Iris pigment epithelial cell (primary cell): ENCODE results near the gene PPP2CA.
A peak's percentile ranks its signal among the peaks of the same experiment; 100 is the strongest.
"Not testable (repeated sequence)": the region's sequence is repeated elsewhere in the genome, so short reads cannot be mapped to it uniquely, and the experiment has no call there.

Experiments used
- DNase-seq: peaks from one replicate; pipeline ENCODE4 v3.0.0-alpha.2; 2011; ENCODE audit warnings: low read depth

PPP2CA gene

DNA sequence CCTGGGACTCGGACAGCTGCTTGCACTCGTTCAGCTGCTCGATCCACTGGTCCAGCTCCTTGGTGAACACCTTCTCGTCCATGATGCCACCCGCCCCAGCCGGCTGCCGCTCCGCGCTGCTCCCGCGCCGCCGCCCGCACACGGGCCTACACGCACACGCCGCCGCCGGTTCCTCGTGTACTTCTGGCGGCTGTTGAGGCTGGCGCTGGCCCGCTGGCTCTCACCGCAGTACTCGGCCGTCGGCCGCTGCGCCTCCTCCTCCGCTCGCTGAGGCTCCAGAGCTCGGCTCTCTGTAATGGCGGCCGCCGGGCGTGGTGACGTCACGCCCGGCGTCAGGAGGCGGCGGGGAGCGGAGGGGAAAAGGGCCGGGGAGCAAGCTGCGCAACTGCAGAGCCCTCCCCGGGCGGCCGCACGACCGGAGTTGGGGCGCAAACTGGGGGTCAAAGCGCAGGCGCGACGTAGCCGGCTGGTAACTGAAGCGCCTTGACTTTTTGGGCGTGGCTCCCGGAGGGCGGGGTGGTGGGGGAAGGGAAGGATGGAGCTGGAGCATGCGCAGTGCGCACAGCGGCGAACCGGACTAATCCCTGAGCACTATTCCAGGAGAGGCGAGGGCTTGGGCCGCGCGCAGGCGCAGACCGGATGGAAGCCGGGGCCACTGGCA, at the start of gene PPP2CA:
TSS of gene PPP2CA (minus strand) at position 294 of the 661 bp plus-strand sequence. CDS start at position 82, 212 bp downstream.
- DNase-seq = peak; percentile 99

DNA sequence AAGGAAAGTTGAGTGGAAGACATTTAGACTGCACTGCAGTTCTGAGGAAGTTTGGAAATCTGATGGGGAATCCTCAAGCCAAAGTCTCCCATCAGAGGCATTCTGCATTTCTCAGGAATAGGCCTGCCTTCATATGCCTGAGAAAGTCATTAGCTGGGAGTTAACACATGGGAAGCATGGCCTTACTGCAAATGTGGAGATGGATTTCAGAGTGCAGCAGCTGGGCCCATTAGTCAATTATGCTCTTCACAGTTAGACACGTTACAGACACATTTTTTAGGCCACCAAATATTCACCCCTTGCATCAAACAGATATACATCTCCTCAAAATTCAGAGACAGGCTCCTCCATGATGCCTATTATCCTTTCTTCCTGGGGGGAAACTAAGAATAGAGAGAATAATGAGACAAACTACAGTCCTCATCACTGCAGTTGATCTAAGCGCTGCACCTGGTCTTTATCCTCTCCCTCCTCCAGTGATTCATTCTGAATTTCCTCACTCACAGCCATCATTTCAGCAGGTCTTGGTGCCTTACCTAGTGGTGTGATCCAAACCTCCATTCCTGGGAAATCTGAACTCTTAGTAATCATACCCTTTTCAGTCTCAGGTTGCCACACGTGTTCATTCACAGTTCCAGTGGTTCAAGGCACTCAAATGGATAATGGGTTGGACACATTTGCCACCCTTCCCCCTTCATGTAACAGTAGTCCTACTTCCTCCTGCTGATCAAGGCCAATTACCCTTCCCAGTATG, 47.9 kb upstream of the PPP2CA start:
- DNase-seq = no peak

DNA sequence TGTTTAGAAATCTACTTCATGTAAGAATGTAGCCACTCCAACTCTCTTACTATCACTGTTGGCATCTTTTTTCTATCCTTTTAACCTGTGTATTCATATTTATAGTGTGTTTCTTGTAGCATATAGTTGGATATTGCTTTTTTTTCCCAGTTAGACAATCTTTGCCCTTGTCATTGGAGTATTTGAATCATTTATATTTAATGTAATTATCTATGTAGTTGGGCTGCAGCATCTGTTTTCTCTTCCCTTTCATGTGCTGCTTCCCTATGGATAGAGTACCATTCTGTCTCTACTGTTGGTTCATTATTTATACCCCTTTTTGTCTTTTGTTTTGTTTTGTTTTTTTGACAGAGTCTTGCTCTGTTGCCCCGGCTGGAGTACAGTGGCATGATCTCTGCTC, 45.2 kb upstream of the PPP2CA start:
- DNase-seq = no peak

DNA sequence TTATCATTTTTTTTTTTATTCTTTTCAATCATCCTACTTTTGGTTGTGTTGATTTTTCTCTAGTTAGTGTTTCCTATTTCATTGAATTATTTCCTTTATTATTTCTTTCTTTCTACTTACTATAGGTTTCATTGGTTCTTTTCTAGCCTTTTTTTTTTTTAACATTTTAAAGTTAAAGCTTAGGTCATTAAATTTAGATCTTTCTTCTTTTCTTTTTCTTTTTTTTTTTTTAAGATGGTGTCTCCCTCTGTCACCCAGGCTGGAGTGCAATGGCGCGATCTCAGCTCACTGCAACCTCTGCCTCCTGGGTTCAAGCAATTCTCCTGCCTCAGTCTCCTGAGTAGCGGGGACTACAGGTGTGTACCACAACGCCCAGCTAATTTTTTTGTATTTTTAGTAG, 43.0 kb upstream of the PPP2CA start:
- no peak for DNase-seq

DNA sequence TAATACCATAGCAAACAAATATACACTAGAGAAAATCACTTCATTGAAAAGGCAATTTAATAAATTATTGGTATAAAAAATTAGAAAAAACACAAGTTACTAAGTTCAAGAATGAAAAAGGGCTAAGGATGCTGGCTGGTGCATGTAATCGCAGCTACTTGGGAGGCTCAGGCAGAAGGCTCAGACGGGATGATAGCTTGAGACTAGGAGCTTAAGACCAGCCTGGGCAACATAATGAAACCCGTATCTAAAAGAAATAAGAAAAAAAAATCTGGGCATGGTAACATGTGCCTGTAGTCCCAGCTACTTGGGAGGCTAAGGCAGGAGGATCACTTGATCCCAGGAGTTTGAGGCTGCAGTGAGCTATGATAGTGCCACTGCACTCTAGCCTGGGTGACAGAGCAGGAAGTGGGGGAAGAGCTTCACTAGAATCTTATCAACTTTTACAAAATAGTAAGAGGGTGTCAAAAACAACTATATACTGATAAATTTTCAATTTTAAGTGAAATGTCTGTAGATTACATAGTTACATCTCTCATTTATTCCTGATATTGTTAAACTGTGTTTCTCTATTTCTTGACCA, 42.2 kb upstream of the PPP2CA start:
- DNase-seq = no peak

DNA sequence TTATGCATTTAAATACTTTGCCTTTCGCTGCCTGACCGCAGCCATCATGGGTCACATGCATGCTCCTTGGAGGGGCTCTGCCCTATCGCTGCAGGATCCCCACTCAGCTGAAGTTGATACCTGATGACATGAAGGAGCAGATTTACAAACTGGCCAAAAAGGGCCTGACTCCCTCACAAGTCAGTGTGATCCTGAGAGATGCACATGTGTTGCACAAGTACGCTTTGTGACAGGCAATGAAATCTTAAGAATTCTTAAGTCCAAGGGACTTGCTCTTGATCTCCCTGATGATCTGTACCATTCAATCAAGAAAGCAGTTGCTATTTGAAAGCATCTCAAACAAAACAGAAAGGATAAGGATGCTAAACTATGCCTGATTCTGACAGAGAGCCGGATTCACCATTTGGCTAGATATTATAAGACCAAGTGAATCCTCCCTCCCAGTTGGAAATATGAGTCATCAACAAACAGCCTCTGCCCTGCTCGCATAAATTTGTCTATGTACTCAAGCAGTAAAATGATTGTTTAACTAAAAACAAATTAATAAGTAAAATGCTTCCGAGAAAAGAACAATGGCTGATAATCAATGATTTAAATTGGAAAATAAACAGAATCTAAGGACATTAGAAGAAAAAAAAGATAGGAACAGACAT, 41.6 kb upstream of the PPP2CA start:
- DNase-seq = peak; percentile 57

DNA sequence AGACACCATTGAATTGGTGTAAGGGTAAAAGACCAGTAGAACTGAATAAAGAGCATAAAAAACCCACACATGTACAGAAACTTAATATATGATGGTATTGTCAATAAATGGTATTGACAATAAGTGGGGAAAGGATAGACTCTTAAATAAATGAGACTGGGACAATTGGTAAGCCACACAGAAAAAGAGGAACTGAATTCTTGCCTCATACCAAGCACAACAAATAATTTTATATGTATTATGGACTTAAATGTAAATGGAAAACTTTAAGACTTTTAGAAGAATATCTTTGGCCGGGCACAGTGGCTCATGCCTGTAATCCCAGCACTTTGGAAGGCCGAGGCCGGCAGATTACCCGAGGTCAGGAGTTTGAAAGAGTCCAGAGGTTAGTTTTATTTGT, 37.9 kb upstream of the PPP2CA start:
- no peak for DNase-seq

DNA sequence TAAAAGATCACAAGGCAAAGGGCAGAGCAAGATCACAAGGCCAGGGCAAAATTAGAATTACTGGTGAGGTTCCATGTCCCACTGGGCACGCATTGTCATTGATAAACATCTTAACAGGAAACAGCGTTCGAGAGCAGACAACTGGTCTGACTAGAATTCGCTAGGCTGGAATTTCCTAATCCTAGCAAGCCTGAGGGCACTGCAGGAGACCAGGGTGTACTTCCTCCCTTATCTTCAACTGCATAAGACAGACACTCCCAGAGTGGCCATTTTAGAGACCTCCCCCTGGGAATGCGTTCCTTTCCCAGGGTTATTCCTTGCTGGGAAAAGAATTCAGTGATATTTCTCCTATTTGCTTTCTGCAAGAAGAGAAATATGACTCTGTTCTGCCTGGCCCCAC, 36.8 kb upstream of the PPP2CA start:
- DNase-seq = not testable (repeated sequence)

DNA sequence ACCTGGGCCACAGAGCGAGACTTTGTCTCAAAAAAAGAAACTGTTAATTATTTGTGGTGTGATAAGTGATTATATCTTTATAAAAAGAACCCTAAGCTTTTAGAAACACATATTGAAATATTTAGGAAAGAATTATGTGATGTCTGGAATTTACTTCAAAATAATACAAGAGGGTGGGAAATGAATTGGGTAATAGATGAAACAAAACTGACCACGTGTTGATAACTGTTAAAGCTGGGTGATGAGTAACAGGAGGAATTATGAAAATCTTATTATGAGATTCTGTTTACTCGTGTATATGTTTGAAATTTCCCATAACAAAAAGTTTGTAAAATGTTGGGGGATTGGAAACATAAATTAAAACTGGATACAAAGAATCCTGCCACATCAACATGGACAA, 33.0 kb upstream of the PPP2CA start:
- DNase-seq = no peak

DNA sequence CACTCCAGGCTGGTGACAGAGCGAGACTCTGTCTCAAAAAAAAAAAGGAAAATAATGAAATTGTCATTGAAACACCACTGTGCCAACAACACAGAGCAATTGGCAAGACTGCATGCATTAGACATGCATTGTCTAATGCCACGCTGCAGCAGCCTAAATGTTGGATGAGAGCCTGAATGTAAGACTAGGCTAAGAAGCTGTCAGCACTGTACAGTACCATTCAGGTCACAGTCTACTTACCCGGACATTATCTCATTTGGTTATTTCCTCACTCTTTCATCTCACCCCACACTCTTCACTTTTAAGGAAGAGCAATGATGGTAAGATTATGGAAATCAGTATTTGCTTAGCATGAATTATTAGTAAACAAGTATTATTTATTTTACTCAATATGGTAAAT, 31.3 kb upstream of the PPP2CA start:
- no peak for DNase-seq

DNA sequence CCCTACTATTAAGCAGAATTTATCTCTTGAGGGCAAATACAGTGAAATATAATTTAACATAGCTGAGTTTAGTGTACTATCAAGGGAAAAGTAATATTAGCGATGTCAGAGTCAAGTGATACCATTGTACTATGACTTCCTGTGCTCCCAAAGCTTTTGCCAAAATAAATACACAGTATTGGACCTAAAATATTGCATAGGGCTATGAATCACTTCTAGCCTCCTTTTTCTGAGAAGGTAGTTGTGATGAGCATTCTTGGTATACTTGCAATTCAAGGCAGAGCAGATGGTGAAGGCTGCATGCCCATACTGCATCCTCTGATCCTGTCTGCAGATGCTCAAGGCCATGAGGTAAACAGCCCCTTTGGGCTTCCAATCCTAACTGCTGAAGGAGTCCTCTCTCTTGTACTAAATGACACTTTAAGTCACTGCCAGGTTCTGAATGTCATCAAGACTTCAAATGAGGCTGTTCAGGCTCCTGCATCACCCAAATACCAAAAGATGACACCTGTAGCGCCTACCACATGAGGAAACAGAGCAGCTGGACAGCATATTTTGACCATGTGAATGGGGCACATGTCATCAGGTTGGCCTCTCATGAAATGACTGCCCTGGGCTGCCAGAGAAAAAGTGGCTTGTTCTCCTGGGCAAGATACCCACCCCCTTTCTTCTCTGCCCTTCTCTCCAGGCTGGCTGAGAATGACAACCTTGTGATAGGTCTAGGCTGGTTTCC, 29.7 kb upstream of the PPP2CA start:
- peak; percentile 65 for DNase-seq

DNA sequence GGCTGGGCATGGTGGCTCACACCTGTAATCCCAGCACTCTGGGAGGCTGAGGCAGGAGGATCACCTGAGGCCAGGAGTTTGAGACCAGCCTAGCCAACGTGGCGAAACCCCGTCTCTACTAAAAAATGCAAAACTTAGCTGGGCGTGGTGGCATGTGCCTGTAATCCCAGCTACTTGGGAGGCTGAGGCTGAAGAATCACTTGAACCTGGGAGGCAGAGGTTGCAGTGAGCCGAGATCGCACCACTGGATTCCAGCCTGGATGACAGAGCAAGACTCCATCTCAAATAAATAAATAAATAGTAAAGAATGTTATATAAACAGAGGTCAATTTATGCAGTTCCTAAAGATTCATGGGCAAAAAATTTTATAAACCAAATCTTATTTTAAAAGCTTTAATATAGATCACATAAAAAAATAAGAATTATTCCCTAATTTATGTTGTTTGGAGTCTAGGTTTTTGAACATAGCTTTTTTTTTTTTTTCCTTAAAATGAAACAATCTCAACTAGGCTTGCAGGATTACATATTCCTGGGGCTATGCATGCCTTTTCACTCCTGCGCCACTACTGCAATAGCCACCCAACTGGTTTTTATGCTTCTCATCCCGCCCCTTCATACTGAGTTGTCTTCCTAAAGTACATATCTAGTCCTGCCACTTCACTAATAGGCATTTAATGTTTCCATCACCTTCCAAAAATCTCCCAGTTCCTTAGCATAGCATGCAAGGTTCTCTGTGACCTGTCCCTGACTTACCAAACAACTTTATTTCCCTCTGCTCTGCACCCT, 27.7 kb upstream of the PPP2CA start:
- not testable (repeated sequence) for DNase-seq

DNA sequence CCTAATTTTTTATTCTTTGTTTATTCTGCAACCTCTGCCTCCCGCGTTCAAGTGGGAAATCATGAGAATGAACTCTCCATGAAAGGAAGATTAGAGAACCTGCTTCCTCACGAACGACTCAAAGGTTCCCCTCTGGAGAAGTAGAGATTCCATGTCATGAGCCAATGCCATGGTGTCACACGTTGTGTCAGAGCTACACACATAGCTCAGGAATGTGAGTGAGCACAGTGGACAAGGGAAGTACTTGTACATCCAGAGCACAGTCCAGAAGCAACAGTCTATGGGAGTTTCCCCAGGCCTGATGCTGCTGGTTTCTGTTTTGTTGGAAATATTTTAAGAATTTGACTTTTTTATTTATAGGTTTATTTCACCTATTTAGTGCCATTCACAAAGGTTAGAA, 26.8 kb upstream of the PPP2CA start:
- DNase-seq = peak; percentile 89

DNA sequence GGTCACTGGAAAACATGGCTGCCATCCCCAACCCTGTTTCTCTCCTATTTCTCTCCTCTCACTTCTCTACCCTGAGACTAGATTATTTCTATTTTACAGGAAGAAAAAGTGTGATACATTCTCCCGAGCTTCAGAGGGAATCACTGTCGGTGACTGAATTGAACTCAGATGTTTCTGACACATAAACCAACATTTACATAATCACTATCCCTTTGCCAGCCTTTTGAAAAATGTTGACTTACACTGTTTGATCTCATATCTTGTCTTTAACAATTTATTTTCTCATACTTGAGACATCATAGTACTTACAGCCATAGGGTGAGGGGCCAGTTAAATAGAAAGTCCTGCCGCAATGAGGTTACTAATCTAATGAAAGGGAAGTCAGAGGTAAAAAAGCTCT, 25.1 kb upstream of the PPP2CA start:
- no peak for DNase-seq

DNA sequence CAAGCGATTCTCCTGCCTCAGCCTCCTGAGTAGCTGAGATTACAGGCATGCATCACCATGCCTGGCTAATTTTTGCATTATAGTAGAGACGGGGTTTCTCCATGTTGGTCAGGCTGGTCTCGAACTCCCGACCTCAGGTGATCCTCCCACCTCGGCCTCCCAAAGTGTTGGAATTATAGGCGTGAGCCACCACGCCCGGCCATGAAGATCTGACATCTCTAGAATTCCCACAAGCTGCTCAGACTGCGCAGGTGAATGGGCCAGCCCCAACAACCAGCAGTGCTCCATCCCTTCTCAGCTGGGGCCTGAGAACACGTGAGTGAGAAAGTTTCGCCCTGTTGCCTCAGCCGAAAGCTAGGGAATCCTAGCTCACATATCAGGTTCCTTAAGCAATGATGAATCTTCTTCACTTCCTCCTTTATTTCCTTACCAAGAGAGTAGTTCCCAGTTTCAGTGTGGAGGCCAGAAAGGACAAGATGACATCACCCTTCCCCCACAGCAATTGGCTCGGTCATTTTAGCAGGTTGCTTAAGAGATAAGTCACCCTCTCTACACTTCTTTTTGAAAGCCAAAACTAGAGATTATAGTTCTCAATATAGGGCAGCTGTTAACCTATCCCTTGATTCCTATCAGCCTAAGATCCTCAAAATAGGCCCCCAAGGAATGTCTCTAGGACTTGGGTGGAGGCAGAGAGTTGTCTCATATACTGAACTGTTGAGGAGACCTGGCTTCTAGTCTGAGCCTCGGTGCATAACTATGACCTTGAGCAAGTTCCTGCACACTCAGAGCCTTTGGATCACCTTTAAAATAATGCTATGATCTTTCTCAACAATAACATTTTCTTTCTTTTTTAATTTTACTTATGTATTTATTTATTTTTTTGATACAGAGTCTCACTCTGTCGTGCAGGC, 23.9 kb upstream of the PPP2CA start:
- peak; percentile 32 for DNase-seq

DNA sequence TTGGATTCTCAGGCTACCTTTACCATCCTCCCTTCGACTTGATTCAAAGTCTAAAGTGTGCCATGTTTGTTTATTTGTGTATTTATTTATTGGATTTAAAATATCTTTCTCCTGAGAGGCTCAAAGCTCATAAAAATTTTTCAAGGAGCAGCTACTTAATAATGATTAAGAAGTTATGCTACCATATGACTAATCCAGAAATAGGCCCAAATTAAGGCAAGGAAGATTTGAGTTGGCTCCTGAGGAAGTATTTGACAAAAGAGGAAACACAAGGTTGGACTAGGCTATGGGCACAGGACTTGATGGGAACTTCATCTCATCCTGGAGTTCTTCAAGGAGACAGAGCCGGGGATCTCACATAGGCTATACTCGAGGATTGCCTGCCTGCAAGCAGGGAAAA, 22.4 kb upstream of the PPP2CA start:
- no peak for DNase-seq

DNA sequence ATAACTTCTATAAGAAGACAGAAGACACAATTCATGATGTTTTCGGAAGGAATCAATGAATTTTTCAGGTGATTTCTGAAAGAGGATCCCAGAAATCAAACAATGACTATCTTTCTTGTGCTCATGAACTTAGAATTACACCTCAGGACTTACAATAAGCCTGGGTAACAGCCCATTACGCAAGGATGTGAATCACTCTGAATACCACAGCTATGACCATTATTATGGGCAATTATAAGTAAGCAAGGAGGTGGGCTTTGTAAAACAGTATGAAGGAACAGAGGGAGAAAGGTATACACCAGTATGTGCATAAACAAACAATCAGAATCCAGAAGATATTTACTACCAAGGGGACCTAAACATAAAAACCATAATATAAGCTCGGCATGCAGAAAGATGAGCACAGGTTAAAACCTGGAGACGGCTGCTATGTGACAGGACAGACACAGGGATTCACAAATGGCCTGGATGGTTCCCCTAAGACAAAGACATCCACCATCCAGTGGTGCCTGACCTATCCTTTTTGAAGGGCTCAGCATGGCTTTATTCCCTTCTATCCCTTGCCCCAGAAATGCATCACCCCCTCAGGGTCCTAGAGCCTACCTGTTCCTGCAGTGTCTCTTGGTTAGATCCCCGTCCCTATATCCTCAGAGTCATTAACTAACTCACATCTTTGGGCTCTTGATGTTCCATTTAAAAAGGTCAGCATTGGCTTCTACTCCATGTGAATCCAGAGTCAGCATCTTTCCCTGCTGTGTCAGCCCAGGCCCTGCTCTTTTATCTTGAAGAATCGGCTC, 21.8 kb upstream of the PPP2CA start:
- DNase-seq = peak; percentile 97

DNA sequence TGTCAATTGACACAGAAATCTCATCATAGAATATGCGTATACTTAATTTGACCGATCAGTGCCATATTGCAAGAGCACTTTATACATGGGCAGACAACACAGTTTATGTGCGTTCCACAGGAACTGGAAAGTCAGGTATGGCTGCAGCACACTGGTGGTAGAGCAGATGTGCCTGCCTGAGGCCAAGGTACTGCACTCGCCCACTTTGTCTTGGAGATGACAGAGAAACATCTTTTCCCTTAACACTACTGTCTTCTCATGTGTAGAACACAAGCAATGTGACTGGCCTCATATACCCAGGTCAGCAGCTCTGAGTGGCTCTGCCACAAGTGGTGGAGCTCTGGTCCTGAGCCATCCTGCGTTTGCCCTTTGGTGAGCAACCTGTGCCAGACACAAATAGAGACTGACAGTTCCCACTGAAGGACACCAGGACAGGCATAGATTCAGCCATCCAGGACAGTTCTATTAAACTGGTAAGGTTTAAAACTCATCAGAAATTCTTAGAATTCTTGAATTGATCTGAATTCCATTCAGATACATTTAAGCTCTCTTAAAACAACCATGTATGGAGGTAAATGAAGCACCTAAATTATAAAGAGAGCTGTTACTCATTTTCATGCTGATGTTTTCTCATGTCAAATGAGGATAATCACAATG, 21.0 kb upstream of the PPP2CA start:
- no peak for DNase-seq

DNA sequence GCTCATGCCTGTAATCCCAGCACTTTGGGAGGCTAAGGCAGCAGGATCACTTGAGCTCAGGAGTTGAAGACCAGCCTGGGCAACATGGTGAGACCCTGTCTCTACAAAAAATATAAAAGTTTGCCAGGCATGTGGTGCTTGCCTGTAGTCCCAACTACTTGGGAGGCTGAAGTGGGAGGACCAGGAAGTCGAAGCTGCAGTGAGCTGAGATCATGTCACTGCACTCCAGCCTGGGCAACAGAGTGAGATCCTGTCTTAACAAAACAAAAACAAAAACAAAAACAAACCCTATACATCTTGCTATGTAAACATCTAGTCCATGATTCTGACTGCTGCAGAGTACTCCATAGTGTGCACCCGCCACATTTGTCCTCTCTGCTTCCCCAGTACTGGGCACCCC, 19.8 kb upstream of the PPP2CA start:
- no peak for DNase-seq
